ENCODE results near the gene ZNF750. TPM values are rescaled to one million over a fixed set of nuclear protein-coding genes. Genes with fewer than 3 reads are reported as not detected.

ZNF750 gene
- total RNA-seq, 1 experiment from 2014 or later, result not detected

- H3K36me3 ChIP-seq (ENCODE audit: control insufficient read depth, insufficient read depth, low read length), result no peaks in the 10 kb centered on the region; the same call in 1 of the 2 replicates
- POLR2A ChIA-PET, result no interaction called here
- no peaks in the 10 kb centered on the region for H3K9me3 ChIP-seq (ENCODE audit: control insufficient read depth, insufficient read depth, low read depth, low read length)
- ATAC-seq (no peak), DNase-seq (ENCODE audit: low read depth, low spot score) (no peak)
- H3K4me3 ChIP-seq (ENCODE audit: low read depth in 2 of 2, low read length in 2 of 2), result no peak overlapping the region
- intact Hi-C loops (cut with micrococcal nuclease; ENCODE audit: unreplicated experiment) (no loop called here), in situ Hi-C loops (cut with HindIII; ENCODE audit: low pct_unique_long_range_greater_than_20kb, low sequenced_read_pairs) (no loop called here)
- no TSS peak for BruUV-seq (replicated peaks)
- H3K27ac ChIP-seq (ENCODE audit: low read length), result no peak overlapping the region
- H3K27me3 ChIP-seq (ENCODE audit: control insufficient read depth, insufficient read depth, low read length), result no peaks in the 10 kb centered on the region
- CTCF ChIA-PET, result no interaction called here
- H3K4me1 ChIP-seq (ENCODE audit: control insufficient read depth, insufficient read depth, low read length), result no peaks in the 10 kb centered on the region
- TF ChIP-seq POLR2AphosphoS5 (IDR thresholded peaks at IDR 0.05; ENCODE audit: low read depth, low read length) (no peak), TCF7L2 (IDR thresholded peaks at IDR 0.05; ENCODE audit: low read depth, low read length) (no peak), CTCF (IDR thresholded peaks at IDR 0.05) (no peak), SIN3A (IDR thresholded peaks at IDR 0.05; ENCODE audit: borderline replicate concordance, insufficient read depth, low read depth, low read length) (no peak), REST (IDR thresholded peaks at IDR 0.05; ENCODE audit: insufficient read depth in 1 of 2, low read depth in 2 of 2, low read length in 1 of 2) (no peak)
These were observed 29.7 kb upstream of the ZNF750 start for GRCh38 chr17:82869536-82869935.

- BruUV-seq (replicated peaks), result no TSS peak
- Histone ChIP-seq H3K4me1 (ENCODE audit: control insufficient read depth, insufficient read depth, low read length) (peaks cover 5% of the 10 kb centered on the region), H3K27me3 (ENCODE audit: control insufficient read depth, insufficient read depth, low read length) (no peaks in the 10 kb centered on the region), H3K4me3 (ENCODE audit: low read depth in 2 of 2, low read length in 2 of 2) (no peak overlapping the region), H3K9me3 (ENCODE audit: control insufficient read depth, insufficient read depth, low read depth, low read length) (no peaks in the 10 kb centered on the region), H3K27ac (ENCODE audit: low read length) (no peak overlapping the region), H3K36me3 (ENCODE audit: control insufficient read depth, insufficient read depth, low read length) (no peaks in the 10 kb centered on the region; the same call in 1 of the 2 replicates)
- ATAC-seq (no peak), DNase-seq (ENCODE audit: low read depth, low spot score) (no peak)
- intact Hi-C loops (cut with micrococcal nuclease; ENCODE audit: unreplicated experiment), result no loop called here
- POLR2A ChIA-PET, result no interaction called here
- CTCF ChIA-PET, result no interaction called here
- in situ Hi-C loops (cut with HindIII; ENCODE audit: low pct_unique_long_range_greater_than_20kb, low sequenced_read_pairs), result no loop called here
- TF ChIP-seq TCF7L2 (IDR thresholded peaks at IDR 0.05; ENCODE audit: low read depth, low read length), result no peak
- TF ChIP-seq REST (IDR thresholded peaks at IDR 0.05; ENCODE audit: insufficient read depth in 1 of 2, low read depth in 2 of 2, low read length in 1 of 2), result no peak
- no peak for TF ChIP-seq POLR2AphosphoS5 (IDR thresholded peaks at IDR 0.05; ENCODE audit: low read depth, low read length)
- no peak for TF ChIP-seq CTCF (IDR thresholded peaks at IDR 0.05)
- TF ChIP-seq SIN3A (IDR thresholded peaks at IDR 0.05; ENCODE audit: borderline replicate concordance, insufficient read depth, low read depth, low read length), result no peak
These were observed 28.9 kb upstream of the ZNF750 start for GRCh38 chr17:82868715-82869131.

Measured in Panc1 (cell line).